CD4-positive, alpha-beta T cell (primary cell): ENCODE data around the gene GPC5. TPM values are rescaled to one million over a fixed set of nuclear protein-coding genes. Genes with fewer than 3 reads are reported as not detected.

Source experiments
- ATAC-seq: fragments of 200-7000 bp; cut with Tn5 transposase; one replicate; pipeline ENCODE4 v1.10.0; 2022; ENCODE audit warnings: mild to moderate bottlenecking; ENCODE audit not compliant: poor library complexity
- CTCF ChIA-PET: fragments of 350-600 bp; sonication (Branson Sonifier 250); formaldehyde crosslinking; loops from one replicate; lab custom pipeline; 2021; ENCODE audit warnings: antibody characterized with exemption, inconsistent platforms; lab: Charles Lee
- POLR2A ChIA-PET: fragments of 350-600 bp; sonication (Branson Sonifier 250); formaldehyde crosslinking; loops from one replicate; lab custom pipeline; 2021; ENCODE audit warnings: antibody characterized with exemption, inconsistent platforms; lab: Charles Lee
- DNase-seq, 14 experiments: peaks; one replicate each; pipeline ENCODE4 v3.0.0-alpha.2; 2013 to 2020; ENCODE audit warnings: mixed read lengths in 2 of 14
- H3K27ac ChIP-seq, 2 donors: one replicate each; pipeline versions ENCODE4 v1.5.1 to v1.7.0; 2013; ENCODE audit warnings: low read length in 2 of 2, low read depth in 1 of 2, mild to moderate bottlenecking in 1 of 2
- H3K27me3 ChIP-seq, 2 experiments: 1 replicate in 1 of 2; 2 replicates in 1 of 2; pipeline versions ENCODE4 v1.6.1 to v1.7.0; 2013; ENCODE audit warnings: low read length in 2 of 2, control low read depth in 1 of 2, mild to moderate bottlenecking in 1 of 2, moderate library complexity in 1 of 2; ENCODE audit not compliant: insufficient read depth in 2 of 2, control insufficient read depth in 1 of 2
- H3K36me3 ChIP-seq: one replicate; pipeline ENCODE4 v1.6.1; 2013; ENCODE audit warnings: low read length, control low read depth; ENCODE audit not compliant: insufficient read depth
- H3K4me1 ChIP-seq: one replicate; pipeline ENCODE4 v1.6.1; 2013; ENCODE audit warnings: low read length, control low read depth; ENCODE audit not compliant: insufficient read depth
- H3K4me3 ChIP-seq: one replicate; pipeline ENCODE4 v1.5.1; 2013; ENCODE audit warnings: mild to moderate bottlenecking, low read length, moderate library complexity
- H3K9me3 ChIP-seq, 2 experiments: 1 replicate in 1 of 2; 2 replicates in 1 of 2; pipeline versions ENCODE4 v1.6.1 to v1.7.0; 2013; ENCODE audit warnings: low read length in 2 of 2, mild to moderate bottlenecking in 2 of 2, control low read depth in 1 of 2, moderate library complexity in 1 of 2; ENCODE audit not compliant: control insufficient read depth in 1 of 2, insufficient read depth in 1 of 2
- H3K27ac Mint-ChIP-seq: one replicate; pipeline ENCODE4 v1.8.0; 2020; ENCODE audit warnings: mixed read lengths
- H3K27me3 Mint-ChIP-seq: one replicate; pipeline ENCODE4 v1.8.0; 2021; ENCODE audit warnings: mixed read lengths
- H3K36me3 Mint-ChIP-seq: one replicate; pipeline ENCODE4 v1.8.0; 2021; ENCODE audit warnings: low read depth, mixed read lengths
- H3K4me1 Mint-ChIP-seq: one replicate; pipeline ENCODE4 v1.8.0; 2021; ENCODE audit warnings: low read depth, mixed read lengths
- H3K4me3 Mint-ChIP-seq: one replicate; pipeline ENCODE4 v1.8.0; 2020; ENCODE audit warnings: mild to moderate bottlenecking, mixed read lengths
- H3K9me3 Mint-ChIP-seq: one replicate; pipeline ENCODE4 v1.8.0; 2020; ENCODE audit warnings: mixed read lengths
- intact Hi-C, 2 experiments: fragments of 100-400 bp; cut with DNase I in 1 of 2; cut with micrococcal nuclease in 1 of 2; formaldehyde crosslinking; loops; one replicate each; pipeline versions ENCODE4 v1.15.1 to v1.9.0; 2023 to 2025; cut with DNase I, micrococcal nuclease
- total RNA-seq, 174 experiments: library from RNA in 2 of 174; stranded (reverse) in 2 of 174; gene quantifications; one replicate each; pipeline ENCODE4 v1.2.3 and lab custom pipeline; 2021 to 2026
- TF ChIP-seq, protein P1 (sequence below): fragments of 200-600 bp; IDR thresholded peaks from one replicate; pipeline ENCODE4 v1.8.0; 2022; ENCODE audit warnings: antibody characterized with exemption, mild to moderate bottlenecking

The GPC5 gene
- total RNA-seq, 2 experiments from 2014 or later: not detected

DNA sequence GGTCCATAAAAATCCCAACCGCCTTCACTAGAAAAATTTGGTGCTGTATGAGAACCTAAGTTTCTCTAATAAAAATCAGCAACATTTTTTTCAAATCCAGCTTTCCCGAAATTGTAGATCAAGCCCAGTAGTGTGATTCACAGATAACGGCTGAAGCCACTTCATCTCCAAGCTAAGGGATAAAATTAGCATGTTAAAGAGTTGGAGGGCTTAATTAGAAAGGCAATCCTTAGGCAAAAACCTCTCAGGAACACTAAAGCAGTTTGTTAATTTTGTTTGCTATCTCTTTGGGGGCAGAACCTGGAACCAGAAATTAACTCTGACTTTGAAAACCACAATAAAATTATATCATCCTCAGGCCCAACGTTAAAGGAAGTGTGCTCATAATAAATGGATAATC lies 820.2 kb downstream of the GPC5 start:
- H3K27ac Mint-ChIP-seq: no peak overlapping the region
- ATAC-seq: no peak
- POLR2A ChIA-PET: no interaction called here

DNA sequence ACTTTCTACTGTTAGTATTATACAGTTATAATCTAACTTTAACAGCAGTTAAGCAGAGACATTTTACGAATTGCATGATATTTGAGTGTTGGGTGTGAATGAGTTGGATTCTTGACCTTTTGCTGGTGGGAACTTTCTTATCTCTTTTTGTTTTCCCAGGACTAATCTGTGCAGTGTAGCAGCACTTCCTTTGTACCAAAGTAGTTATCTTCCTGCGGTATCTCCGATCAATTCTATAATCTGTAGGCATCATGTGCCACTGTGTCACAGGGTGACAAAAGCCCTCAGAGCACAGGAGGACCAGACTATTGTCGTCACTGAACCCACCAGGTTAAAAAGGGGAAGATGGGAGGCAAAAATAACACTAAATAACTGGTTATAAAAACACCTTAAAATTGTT lies 823.5 kb downstream of the GPC5 start:
- H3K36me3 ChIP-seq: no peaks in the 10 kb centered on the region
- CTCF ChIA-PET: no interaction called here
- Mint-ChIP-seq H3K36me3 (no peaks in the 10 kb centered on the region), H3K9me3 (peaks cover 3% of the 10 kb centered on the region), H3K4me1 (no peaks in the 10 kb centered on the region), H3K27ac (no peak overlapping the region), H3K27me3 (no peaks in the 10 kb centered on the region), H3K4me3 (no peak overlapping the region)
- H3K4me3 ChIP-seq: no peak overlapping the region
- POLR2A ChIA-PET: no interaction called here
- H3K27ac ChIP-seq: no peak overlapping the region
- peaks cover 0 to 5% of the 10 kb centered on the region in 2 experiments for H3K9me3 ChIP-seq
- no peaks in the 10 kb centered on the region for H3K27me3 ChIP-seq
- H3K4me1 ChIP-seq: no peaks in the 10 kb centered on the region
- TF ChIP-seq, protein P1, sequence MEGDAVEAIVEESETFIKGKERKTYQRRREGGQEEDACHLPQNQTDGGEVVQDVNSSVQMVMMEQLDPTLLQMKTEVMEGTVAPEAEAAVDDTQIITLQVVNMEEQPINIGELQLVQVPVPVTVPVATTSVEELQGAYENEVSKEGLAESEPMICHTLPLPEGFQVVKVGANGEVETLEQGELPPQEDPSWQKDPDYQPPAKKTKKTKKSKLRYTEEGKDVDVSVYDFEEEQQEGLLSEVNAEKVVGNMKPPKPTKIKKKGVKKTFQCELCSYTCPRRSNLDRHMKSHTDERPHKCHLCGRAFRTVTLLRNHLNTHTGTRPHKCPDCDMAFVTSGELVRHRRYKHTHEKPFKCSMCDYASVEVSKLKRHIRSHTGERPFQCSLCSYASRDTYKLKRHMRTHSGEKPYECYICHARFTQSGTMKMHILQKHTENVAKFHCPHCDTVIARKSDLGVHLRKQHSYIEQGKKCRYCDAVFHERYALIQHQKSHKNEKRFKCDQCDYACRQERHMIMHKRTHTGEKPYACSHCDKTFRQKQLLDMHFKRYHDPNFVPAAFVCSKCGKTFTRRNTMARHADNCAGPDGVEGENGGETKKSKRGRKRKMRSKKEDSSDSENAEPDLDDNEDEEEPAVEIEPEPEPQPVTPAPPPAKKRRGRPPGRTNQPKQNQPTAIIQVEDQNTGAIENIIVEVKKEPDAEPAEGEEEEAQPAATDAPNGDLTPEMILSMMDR: no peak
- intact Hi-C loops: no loop called here
- ATAC-seq (no peak), DNase-seq (no peak)

More for the DNA sequence above, 820.2 kb downstream of the GPC5 start:
- Mint-ChIP-seq H3K9me3 (peaks cover 5% of the 10 kb centered on the region), H3K4me3 (no peak overlapping the region), H3K36me3 (no peaks in the 10 kb centered on the region), H3K4me1 (no peaks in the 10 kb centered on the region), H3K27me3 (no peaks in the 10 kb centered on the region)
- Histone ChIP-seq H3K36me3 (no peaks in the 10 kb centered on the region), H3K4me1 (no peaks in the 10 kb centered on the region), H3K4me3 (no peak overlapping the region), H3K9me3 (peaks cover 0 to 4% of the 10 kb centered on the region in 2 experiments), H3K27ac (no peak overlapping the region), H3K27me3 (no peaks in the 10 kb centered on the region)
- DNase-seq: no peak
- TF ChIP-seq, protein P1: no peak
- CTCF ChIA-PET: no interaction called here
- intact Hi-C loops: no loop called here

DNA sequence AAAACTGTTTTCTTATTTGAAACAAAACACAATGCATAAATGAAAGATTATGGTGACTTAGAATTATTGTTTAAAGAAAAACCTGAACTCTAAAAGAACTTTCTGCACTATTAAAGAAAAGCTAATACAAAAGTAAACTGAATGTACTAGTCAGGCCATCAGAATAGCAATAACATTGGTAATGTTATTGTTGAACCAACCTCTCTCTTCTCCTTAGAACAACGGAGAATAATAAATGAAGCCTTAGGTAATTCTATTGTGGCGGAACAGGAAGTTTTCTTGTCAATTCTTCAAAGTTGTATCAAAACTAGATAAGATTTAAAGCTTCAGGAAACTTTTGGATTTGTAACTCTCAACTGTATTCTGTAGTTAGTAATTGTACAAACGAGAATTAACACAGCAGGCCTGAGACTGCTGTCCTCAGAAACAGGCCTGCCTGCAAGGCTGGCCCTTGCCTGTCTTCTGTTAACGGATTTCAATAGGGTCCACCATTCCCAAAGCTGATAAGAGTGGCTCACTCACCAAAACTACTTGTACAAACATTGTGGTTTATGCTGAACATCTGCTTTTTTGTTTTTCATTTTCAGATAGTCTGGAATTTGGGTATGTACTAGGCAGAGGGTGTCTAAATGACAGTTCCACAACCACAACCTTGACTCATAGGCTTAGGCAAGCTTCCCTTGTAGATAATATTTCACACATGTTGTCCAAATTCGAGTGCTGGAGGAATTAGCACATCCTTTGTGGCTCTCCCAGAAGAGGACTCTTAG lies 825.8 kb downstream of the GPC5 start:
- POLR2A ChIA-PET: no interaction called here
- no peaks in the 10 kb centered on the region for H3K27me3 Mint-ChIP-seq
- intact Hi-C loops: no loop called here
- CTCF ChIA-PET: no interaction called here
- Histone ChIP-seq H3K36me3 (no peaks in the 10 kb centered on the region), H3K9me3 (peaks cover 0 to 4% of the 10 kb centered on the region in 2 experiments), H3K27me3 (no peaks in the 10 kb centered on the region), H3K4me3 (no peak overlapping the region), H3K27ac (no peak overlapping the region), H3K4me1 (no peaks in the 10 kb centered on the region)
- H3K9me3 Mint-ChIP-seq: peaks cover 2% of the 10 kb centered on the region
- TF ChIP-seq, protein P1: no peak
- H3K4me1 Mint-ChIP-seq: no peaks in the 10 kb centered on the region
- ATAC-seq (no peak), DNase-seq (no peak)
- no peak overlapping the region for H3K4me3 Mint-ChIP-seq
- H3K36me3 Mint-ChIP-seq: no peaks in the 10 kb centered on the region
- no peak overlapping the region for H3K27ac Mint-ChIP-seq
